SU-DHL-6 (cell line): ENCODE data around the gene MRPL17.

Source experiments
- CTCF ChIP-seq: fragments of 200-600 bp; sonication (generic); IDR thresholded peaks from one replicate; pipeline ENCODE4 v1.5.1; 2017; ENCODE audit warnings: antibody characterized with exemption, mild to moderate bottlenecking, low read length, moderate library complexity; ENCODE audit not compliant: insufficient read depth, poor library complexity, severe bottlenecking
- EZH2phosphoT487 ChIP-seq: fragments of 200-600 bp; sonication (generic), shearing (Covaris generic); conservative IDR thresholded peaks from 2 replicates; pipeline ENCODE4 v1.6.1; 2018; ENCODE audit warnings: mild to moderate bottlenecking, antibody characterized with exemption, low read length, moderate library complexity, mixed read lengths

GRCh38 chr11:6717426-6717825, 34.3 kb upstream of the MRPL17 start:
- TF ChIP-seq CTCF (no peak), EZH2phosphoT487 (no peak)
